Measurements from ENCODE around the gene PNPLA8.

The PNPLA8 gene

GRCh38 chr7:108440613-108441012 is 85.3 kb downstream of the PNPLA8 start:
- DNase-seq, result no peak

GRCh38 chr7:108436906-108437305 is 89.0 kb downstream of the PNPLA8 start:
- DNase-seq, result no peak

- DNase-seq, result no peak
Observed at GRCh38 chr7:108434010-108434409, 91.9 kb downstream of the PNPLA8 start.

- no peak for DNase-seq
Observed at GRCh38 chr7:108431099-108431498, 94.8 kb downstream of the PNPLA8 start.

- no peak for DNase-seq
Observed at GRCh38 chr7:108430664-108431063, 95.3 kb downstream of the PNPLA8 start.

- no peak for DNase-seq
Observed at GRCh38 chr7:108427766-108428165, 98.2 kb downstream of the PNPLA8 start.

- no peak for DNase-seq
Observed at GRCh38 chr7:108425714-108426275, 100.1 kb downstream of the PNPLA8 start.

GRCh38 chr7:108424013-108424412 is 101.9 kb downstream of the PNPLA8 start:
- no peak for DNase-seq

- DNase-seq, result no peak
Observed at GRCh38 chr7:108423089-108423989, 102.6 kb downstream of the PNPLA8 start.

GRCh38 chr7:108421720-108422331 is 104.1 kb downstream of the PNPLA8 start:
- DNase-seq, result no peak

Measured in activated CD4-positive, alpha-beta T cell treated with anti-CD3 and anti-CD28 coated beads, Interleukin-2, amount 50 U/mL, for 1 hour (primary cell).